Measurements from ENCODE around the gene KIRREL2.
"Not testable (repeated sequence)": the region's sequence is repeated elsewhere in the genome, so short reads cannot be mapped to it uniquely, and the experiment has no call there.

KIRREL2 gene

DNA sequence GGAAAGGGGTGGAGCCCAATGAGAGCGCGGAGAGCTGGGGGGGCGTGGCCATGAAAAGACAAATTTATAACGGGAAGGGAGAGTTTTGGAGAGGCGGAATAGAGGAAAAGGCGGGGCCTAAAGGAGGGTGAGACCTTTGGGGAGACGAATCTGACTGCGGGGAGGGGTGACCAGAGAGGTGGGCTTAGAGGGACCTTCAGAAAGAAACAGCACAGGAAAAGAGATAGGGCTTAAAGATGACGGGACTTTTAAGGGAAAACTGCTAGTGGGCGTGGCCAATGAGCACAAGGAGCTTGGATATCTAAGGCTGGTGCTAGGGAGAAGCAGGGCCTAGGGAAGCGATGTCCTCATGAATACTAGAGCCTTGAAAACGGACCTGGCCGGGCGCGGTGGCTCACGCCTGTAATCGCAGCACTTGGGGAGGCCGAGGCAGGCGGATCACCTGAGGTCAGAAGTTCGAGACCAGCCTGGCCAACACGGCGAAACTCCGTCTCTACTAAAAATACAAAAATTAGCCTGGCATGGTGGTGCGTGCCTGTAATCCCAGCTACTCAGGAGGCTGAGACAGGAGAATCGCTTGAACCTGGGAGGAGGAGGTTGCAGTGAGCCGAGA, 13.5 kb downstream of the KIRREL2 start:
- not testable (repeated sequence) for DNase-seq

GRCh38 chr19:35870798-35871197, 14.1 kb downstream of the KIRREL2 start:
- no peak for DNase-seq

GRCh38 chr19:35871611-35872010, 14.9 kb downstream of the KIRREL2 start:
- no peak for DNase-seq

- DNase-seq, result no peak
These were observed 15.5 kb downstream of the KIRREL2 start for GRCh38 chr19:35872180-35872579.

DNA sequence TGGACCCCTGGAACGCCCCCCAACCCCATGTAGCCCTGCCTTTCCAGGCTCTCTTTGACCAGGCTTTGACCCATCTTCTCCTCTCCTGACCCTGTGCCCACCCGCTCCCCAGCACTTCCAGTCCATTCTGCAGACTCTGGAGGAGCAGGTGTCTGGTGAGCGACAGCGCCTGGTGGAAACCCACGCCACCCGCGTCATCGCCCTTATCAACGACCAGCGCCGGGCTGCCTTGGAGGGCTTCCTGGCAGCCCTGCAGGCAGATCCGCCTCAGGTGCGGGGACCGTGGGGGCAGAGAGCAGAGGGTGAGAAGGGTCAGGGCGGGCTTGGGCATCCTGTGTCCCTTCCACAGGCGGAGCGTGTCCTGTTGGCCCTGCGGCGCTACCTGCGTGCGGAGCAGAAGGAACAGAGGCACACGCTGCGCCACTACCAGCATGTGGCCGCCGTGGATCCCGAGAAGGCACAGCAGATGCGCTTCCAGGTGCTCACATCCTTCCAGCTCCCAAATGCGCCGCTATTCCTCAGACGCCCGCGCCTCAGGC, 17.8 kb downstream of the KIRREL2 start:
- DNase-seq, result no peak

- DNase-seq, result no peak
These were observed 22.4 kb downstream of the KIRREL2 start for GRCh38 chr19:35879068-35879467.

GRCh38 chr19:35879770-35880317, 23.1 kb downstream of the KIRREL2 start:
- DNase-seq, result peak; percentile 75

- peak; percentile 86 for DNase-seq
These were observed 25.6 kb downstream of the KIRREL2 start for GRCh38 chr19:35882114-35882832.

- peak; percentile 42 for DNase-seq
These were observed 27.2 kb downstream of the KIRREL2 start for GRCh38 chr19:35883882-35884281.

DNA sequence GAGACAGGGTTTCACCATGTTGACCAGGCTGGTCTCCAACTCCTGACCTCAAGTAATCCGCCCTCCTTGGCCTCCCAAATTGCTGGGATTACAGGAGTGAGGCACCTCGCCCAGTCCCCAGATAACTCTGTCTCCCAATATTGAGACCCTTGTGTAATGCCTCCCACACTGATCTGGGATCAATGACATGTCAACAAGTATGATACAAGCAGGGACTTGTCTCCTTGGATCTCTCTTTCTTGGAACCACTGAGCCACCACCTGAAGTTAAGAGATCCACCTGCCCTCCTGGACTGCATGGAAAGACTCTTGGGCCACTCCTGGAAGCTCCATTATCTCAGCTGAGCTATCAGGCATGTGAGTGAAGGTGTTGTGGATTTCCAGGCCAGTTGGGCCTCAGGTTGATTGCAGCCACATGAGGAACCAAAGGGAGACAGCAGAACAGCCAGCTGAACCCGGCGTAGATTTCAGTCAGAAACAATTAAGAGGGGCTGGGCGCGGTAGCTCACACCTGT, 28.6 kb downstream of the KIRREL2 start:
- peak; percentile 23 for DNase-seq

DNA sequence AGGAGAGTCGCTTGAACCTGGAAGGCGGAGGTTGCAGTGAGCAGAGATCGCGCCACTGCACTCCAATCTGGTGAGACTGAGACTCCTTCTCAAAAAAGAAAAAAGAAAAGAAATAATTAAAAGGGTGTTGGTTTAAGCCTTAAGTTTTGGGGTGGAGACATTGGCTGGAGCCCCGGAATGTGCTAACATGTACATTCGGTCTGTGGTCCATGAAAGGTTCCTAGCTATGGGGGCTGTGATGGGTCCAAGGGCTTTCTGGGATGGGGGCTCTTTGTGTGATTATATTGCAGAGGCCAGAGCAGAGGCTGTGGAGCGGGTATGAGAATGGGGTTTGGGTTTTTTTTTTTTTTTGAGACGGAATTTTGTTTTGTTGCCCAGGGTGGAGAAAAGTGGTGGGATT, 29.2 kb downstream of the KIRREL2 start:
- DNase-seq, result no peak

DNA sequence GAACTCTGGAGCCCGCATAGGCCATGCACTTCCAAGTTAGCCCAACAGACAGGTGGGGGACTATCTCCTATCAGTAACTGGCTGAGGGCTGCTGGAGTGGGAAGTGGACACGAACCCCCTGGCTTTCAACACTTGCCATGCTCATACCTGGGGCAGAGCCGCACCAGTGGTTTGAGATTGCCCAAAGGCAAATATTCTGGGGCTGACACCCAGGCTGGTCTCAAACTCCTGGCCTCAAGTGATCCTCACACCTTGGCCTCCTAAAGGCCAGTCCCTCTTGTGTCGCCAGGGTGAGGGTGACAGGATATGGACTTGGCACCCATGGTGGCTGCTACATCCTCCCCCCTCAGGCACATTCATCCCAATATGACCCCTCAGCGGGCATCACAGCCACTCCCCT, 30.5 kb downstream of the KIRREL2 start:
- DNase-seq, result peak; percentile 15

DNA sequence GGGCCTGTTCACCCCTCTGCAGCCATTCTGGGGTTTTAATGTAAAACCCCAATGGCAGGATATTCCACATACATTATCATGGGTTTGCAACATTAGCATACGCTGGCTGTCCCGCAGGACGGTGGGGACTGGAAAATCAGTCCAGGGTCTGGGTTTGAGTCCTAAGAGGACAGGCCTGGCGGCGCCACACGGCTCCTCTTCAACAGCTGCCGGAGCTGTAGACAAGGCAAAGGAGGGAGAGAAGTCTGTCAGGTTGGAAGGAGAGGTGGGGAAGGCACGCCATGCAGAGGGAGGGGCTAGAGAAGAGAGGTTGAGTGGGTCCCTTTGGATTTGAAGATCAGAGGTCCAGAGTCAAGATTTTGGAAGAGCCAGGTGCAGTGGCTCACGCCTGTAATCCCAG, 31.7 kb downstream of the KIRREL2 start:
- no peak for DNase-seq

- DNase-seq, result peak; percentile 23
These were observed 32.8 kb downstream of the KIRREL2 start for GRCh38 chr19:35889370-35890112.

DNA sequence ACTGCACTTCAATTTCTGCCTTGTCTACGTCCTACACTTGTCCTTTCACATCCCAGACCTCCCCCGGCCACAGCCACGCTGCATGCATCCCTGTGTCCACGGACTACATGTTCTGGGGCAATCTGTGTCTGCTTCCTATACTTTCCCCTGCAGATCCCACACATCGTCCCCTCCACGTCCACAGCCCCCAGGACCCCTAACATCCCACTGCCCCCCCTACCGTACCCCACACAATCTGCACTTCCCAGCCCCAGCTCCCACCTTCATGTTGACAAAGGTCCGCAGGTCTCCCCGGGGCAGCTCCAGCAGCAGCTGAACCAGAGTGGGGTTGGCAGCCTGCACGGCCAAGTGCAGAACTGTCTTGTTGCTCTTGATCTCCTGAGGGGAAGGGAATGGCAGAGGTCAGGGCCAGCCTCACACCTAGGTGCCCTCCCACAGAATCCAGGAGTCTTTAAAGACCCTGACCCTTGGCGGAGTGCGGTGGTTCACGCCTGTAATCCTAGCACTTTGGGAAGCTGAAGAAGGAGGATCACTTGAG, 33.5 kb downstream of the KIRREL2 start:
- peak; percentile 24 for DNase-seq

- not testable (repeated sequence) for DNase-seq
These were observed 35.1 kb downstream of the KIRREL2 start for GRCh38 chr19:35891819-35892218.

DNA sequence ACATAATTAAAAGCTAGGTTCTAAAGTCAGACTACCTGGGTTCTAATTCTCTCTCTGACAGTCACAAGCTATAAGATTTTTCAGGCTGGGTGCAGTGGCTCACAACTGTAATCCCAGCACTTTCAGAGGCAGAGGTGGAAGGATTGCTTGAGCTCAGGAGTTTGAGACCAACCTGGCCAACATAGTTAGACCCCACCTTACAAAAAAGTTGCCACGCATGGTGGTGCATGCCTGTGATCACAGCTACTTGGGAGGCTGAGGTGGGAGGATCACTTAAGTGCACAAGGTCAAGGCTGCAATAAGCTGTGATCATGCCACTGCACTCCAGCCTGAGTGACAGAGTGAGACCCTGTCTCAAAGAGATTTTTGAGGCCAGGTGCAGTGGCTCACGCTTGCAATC, 37.6 kb downstream of the KIRREL2 start:
- DNase-seq, result peak; percentile 19

GRCh38 chr19:35895911-35896642, 39.4 kb downstream of the KIRREL2 start:
- no peak for DNase-seq

- DNase-seq, result no peak
These were observed 39.9 kb downstream of the KIRREL2 start for GRCh38 chr19:35896643-35897040.

DNA sequence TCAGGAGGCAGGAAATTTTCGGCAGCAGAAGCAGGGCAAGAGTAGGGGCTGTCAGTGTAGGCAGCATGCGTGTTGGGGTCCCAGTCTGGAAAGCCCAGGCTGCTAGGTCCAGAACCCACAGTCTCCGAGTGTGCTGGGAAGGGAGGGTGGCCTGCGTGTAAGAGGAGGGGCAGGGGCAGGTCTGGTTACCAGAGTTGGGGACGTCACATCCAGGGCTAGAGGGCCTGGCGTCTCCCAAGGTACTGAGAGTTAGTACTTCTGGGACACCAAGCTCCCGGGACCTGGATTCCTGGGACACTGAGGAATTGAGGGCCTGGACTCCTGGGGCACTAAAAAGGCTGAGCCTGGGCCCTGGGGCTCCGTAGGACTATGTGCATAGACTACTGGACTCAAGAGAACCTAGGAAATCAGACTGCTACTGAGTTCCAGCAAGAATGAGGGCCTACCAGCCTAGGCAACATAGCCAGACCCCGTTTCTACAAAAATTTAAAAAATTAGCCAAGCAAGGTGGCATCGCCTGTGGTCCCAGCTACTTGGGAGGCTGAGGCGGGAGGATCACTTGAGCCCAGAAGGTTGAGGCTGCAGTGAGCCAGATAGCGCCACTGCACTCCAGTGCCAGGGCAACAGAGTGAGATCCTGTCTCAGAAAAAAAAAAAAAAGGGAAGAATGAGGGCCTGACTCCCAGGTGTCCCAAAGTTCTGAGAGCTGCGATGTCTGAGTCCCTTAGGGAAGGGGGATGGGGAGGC, 41.2 kb downstream of the KIRREL2 start:
- DNase-seq, result no peak

GRCh38 chr19:35898499-35898809, 41.7 kb downstream of the KIRREL2 start:
- DNase-seq, result no peak
